Bronchial epithelial cell (primary cell): ENCODE data around the gene L3HYPDH. TPM values are rescaled to one million over a fixed set of nuclear protein-coding genes. Genes with fewer than 3 reads are reported as not detected.

Experiments
- DNase-seq: peaks from one replicate; pipeline ENCODE4 v3.0.0-alpha.2; 2010; ENCODE audit warnings: low read depth
- FAIRE-seq: peaks from 2 replicates; lab custom pipeline; 2011; peaks lifted over from hg19 to GRCh38; lab: Jason Lieb, UNC
- H3K27me3 ChIP-seq: 2 replicates; pipeline ENCODE4 v1.5.1; 2011; ENCODE audit warnings: low read length; ENCODE audit not compliant: control insufficient read depth, insufficient read depth
- H3K36me3 ChIP-seq: 2 replicates; pipeline ENCODE4 v1.5.1; 2011; ENCODE audit warnings: low read length; ENCODE audit not compliant: control insufficient read depth, insufficient read depth
- H3K4me3 ChIP-seq: 2 replicates; pipeline ENCODE4 v1.5.1; 2011; ENCODE audit warnings: mild to moderate bottlenecking, low read depth, low read length, control low read depth
- CTCF ChIP-seq: IDR thresholded peaks from 2 replicates; pipeline ENCODE4 v1.5.1; 2011; ENCODE audit warnings: mild to moderate bottlenecking, moderate library complexity, low read length, control low read depth, inconsistent platforms; ENCODE audit not compliant: insufficient read depth, severe bottlenecking
- total RNA-seq: library from RNA; depleted of rRNA; stranded (reverse); fragments of >200 nt; gene quantifications from 2 replicates; pipeline ENCODE4 v1.2.1, GENCODE V29; 2014

L3HYPDH gene
- total RNA-seq, 1 donor from 2014 or later = 17.1 TPM

GRCh38 chr14:59511916-59512575 lies 27.8 kb upstream of the L3HYPDH start:
- TF ChIP-seq CTCF = peak; percentile 29
- no peaks in the 10 kb centered on the region for H3K27me3 ChIP-seq
- no peak overlapping the region for H3K4me3 ChIP-seq
- H3K36me3 ChIP-seq = no peaks in the 10 kb centered on the region
- DNase-seq (peak; percentile 5), FAIRE-seq (no peak)

- H3K27me3 ChIP-seq = no peaks in the 10 kb centered on the region
- H3K36me3 ChIP-seq = no peaks in the 10 kb centered on the region
- no peak for TF ChIP-seq CTCF
- no peak overlapping the region for H3K4me3 ChIP-seq
- FAIRE-seq (no peak), DNase-seq (no peak)
These were observed 26.8 kb upstream of the L3HYPDH start for GRCh38 chr14:59510966-59511365.

- H3K4me3 ChIP-seq = no peak overlapping the region
- FAIRE-seq (no peak), DNase-seq (no peak)
- no peaks in the 10 kb centered on the region for H3K27me3 ChIP-seq
- no peak for TF ChIP-seq CTCF
- no peaks in the 10 kb centered on the region for H3K36me3 ChIP-seq
These were observed 25.8 kb upstream of the L3HYPDH start for GRCh38 chr14:59510001-59510400.

GRCh38 chr14:59509101-59509500 lies 24.9 kb upstream of the L3HYPDH start:
- Histone ChIP-seq H3K27me3 (no peaks in the 10 kb centered on the region), H3K36me3 (no peaks in the 10 kb centered on the region), H3K4me3 (no peak overlapping the region)
- TF ChIP-seq CTCF = no peak
- FAIRE-seq (no peak), DNase-seq (no peak)

- Histone ChIP-seq H3K27me3 (no peaks in the 10 kb centered on the region), H3K4me3 (no peak overlapping the region), H3K36me3 (peaks cover 3% of the 10 kb centered on the region)
- TF ChIP-seq CTCF = no peak
- FAIRE-seq (peak; percentile 18), DNase-seq (peak; percentile 78)
These were observed 23.5 kb upstream of the L3HYPDH start for GRCh38 chr14:59507752-59508103.
